Panc1 (cell line): ENCODE measurements around the gene MAPKAP1. TPM values are rescaled to one million over a fixed set of nuclear protein-coding genes. Genes with fewer than 3 reads are reported as not detected.

Experiments used
- ATAC-seq: fragments of 200-7000 bp; cut with Tn5 transposase; 2 replicates; pipeline ENCODE4 v1.9.1; 2020; ENCODE audit warnings: mild to moderate bottlenecking, moderate library complexity
- BruUV-seq: library from RNA; stranded (reverse); fragments of 400-500 nt; replicated peaks from 2 replicates; lab custom pipeline; 2021; lab: Mats Ljungman, UMichigan
- CTCF ChIA-PET: fragments of 300-600 bp; sonication (Branson Sonifier 250); formaldehyde crosslinking; loops from one replicate; lab custom pipeline; 2022; ENCODE audit warnings: antibody characterized with exemption; lab: Charles Lee
- POLR2A ChIA-PET: fragments of 300-600 bp; sonication (Branson Sonifier 250); formaldehyde crosslinking; loops from one replicate; lab custom pipeline; 2022; ENCODE audit warnings: antibody characterized with exemption; lab: Charles Lee
- DNase-seq: peaks from one replicate; pipeline ENCODE4 v3.0.0-alpha.2; 2010; ENCODE audit warnings: low read depth, low spot score
- H3K27ac ChIP-seq: 2 replicates; pipeline ENCODE4 v1.5.1; 2011; ENCODE audit warnings: mild to moderate bottlenecking, low read length, inconsistent platforms
- H3K27me3 ChIP-seq: fragments of 200-500 bp; sonication (Bioruptor generic); 2 replicates; pipeline ENCODE4 v1.6.0; 2014; ENCODE audit warnings: low read length, inconsistent platforms; ENCODE audit not compliant: control insufficient read depth, insufficient read depth
- H3K36me3 ChIP-seq: fragments of 200-500 bp; sonication (Bioruptor generic); 2 replicates; pipeline ENCODE4 v1.5.1; 2014; ENCODE audit warnings: inconsistent platforms, mild to moderate bottlenecking, low read length, moderate library complexity; ENCODE audit not compliant: control insufficient read depth, insufficient read depth
- H3K4me1 ChIP-seq: 2 replicates; pipeline ENCODE4 v1.5.1; 2011; ENCODE audit warnings: inconsistent platforms, mild to moderate bottlenecking, low read length, moderate library complexity; ENCODE audit not compliant: control insufficient read depth, insufficient read depth
- H3K4me3 ChIP-seq, 2 experiments: 2 replicates each; pipeline ENCODE4 v1.5.1; 2011 to 2012; ENCODE audit warnings: low read depth in 2 of 2, low read length in 2 of 2, mild to moderate bottlenecking in 2 of 2, inconsistent platforms in 1 of 2, moderate library complexity in 1 of 2
- H3K9me3 ChIP-seq: fragments of 200-500 bp; sonication (Bioruptor generic); 2 replicates; pipeline ENCODE4 v1.5.1; 2014; ENCODE audit warnings: low read depth, mild to moderate bottlenecking, inconsistent platforms, low read length, moderate library complexity; ENCODE audit not compliant: control insufficient read depth, insufficient read depth
- CTCF ChIP-seq: fragments of 450-650 bp; IDR thresholded peaks from 2 replicates; pipeline ENCODE4 v1.5.1; 2017; ENCODE audit warnings: mild to moderate bottlenecking
- POLR2AphosphoS5 ChIP-seq: IDR thresholded peaks from 2 replicates; pipeline ENCODE4 v1.6.1; 2012; ENCODE audit warnings: mild to moderate bottlenecking, low read depth, low read length, moderate library complexity
- REST ChIP-seq, 2 experiments: IDR thresholded peaks; 2 replicates each; pipeline ENCODE4 v1.6.1; 2011 to 2012; ENCODE audit warnings: low read depth in 2 of 2, control low read depth in 1 of 2, low read length in 1 of 2, mild to moderate bottlenecking in 1 of 2, moderate library complexity in 1 of 2; ENCODE audit not compliant: insufficient read depth in 1 of 2
- SIN3A ChIP-seq: IDR thresholded peaks from 2 replicates; pipeline ENCODE4 v1.6.1; 2012; ENCODE audit warnings: low read depth, mild to moderate bottlenecking, low read length, moderate library complexity, borderline replicate concordance; ENCODE audit not compliant: insufficient read depth
- TCF7L2 ChIP-seq: IDR thresholded peaks from 2 replicates; pipeline ENCODE4 v1.6.1; 2011; ENCODE audit warnings: mild to moderate bottlenecking, low read depth, low read length, inconsistent platforms
- in situ Hi-C: cut with HindIII; loops from 2 replicates; pipeline ENCODE4 v1.10.0; 2016; ENCODE audit warnings: low sequenced_read_pairs, low pct_unique_long_range_greater_than_20kb
- intact Hi-C: fragments of 100-400 bp; cut with micrococcal nuclease; formaldehyde crosslinking; loops from one replicate; pipeline ENCODE4 v1.10.0; 2022; ENCODE audit not compliant: unreplicated experiment
- total RNA-seq: library from RNA; stranded (reverse); gene quantifications from one replicate; pipeline ENCODE4 v1.2.1, GENCODE V29; 2021; ENCODE audit not compliant: unreplicated experiment

MAPKAP1 gene
- total RNA-seq, 1 experiment from 2014 or later: 72.7 TPM

GRCh38 chr9:125434986-125435775 is 271.8 kb downstream of the MAPKAP1 start:
- BruUV-seq: no TSS peak
- Histone ChIP-seq H3K4me1 (no peaks in the 10 kb centered on the region), H3K9me3 (no peaks in the 10 kb centered on the region), H3K4me3 (no peak overlapping the region), H3K36me3 (no peaks in the 10 kb centered on the region; the same call in 1 of the 2 replicates), H3K27ac (no peak overlapping the region), H3K27me3 (no peaks in the 10 kb centered on the region)
- intact Hi-C loops (no loop called here), in situ Hi-C loops (no loop called here)
- ChIA-PET CTCF (no interaction called here), POLR2A (no interaction called here)
- TF ChIP-seq SIN3A: no peak
- TF ChIP-seq REST (IDR thresholded peaks at IDR 0.05; ENCODE audit: insufficient read depth in 1 of 2, low read depth in 2 of 2, low read length in 1 of 2): no peak
- TF ChIP-seq TCF7L2: no peak
- no peak for TF ChIP-seq CTCF
- no peak for TF ChIP-seq POLR2AphosphoS5
- no peak for DNase-seq
- no peak for ATAC-seq

- H3K4me1 ChIP-seq: no peaks in the 10 kb centered on the region
- intact Hi-C loops: no loop called here
- POLR2A ChIA-PET: interaction anchor here (0.6 kb wide), 1 partner anchor 734 kb away, joined by 6 read pairs; no protein-coding TSS in a partner anchor
- no peaks in the 10 kb centered on the region; the same call in 1 of the 2 replicates for H3K36me3 ChIP-seq
- H3K4me3 ChIP-seq: no peak overlapping the region
- no peak for TF ChIP-seq POLR2AphosphoS5
- TF ChIP-seq REST (IDR thresholded peaks at IDR 0.05; ENCODE audit: insufficient read depth in 1 of 2, low read depth in 2 of 2, low read length in 1 of 2): no peak
- no peak for TF ChIP-seq SIN3A
- TF ChIP-seq CTCF: no peak
- no peak for TF ChIP-seq TCF7L2
- no peak overlapping the region for H3K27ac ChIP-seq
- CTCF ChIA-PET: interaction anchor here (0.6 to 0.7 kb wide), 2 partner anchors 91 to 1139 kb away, joined by 3 to 5 read pairs; no protein-coding TSS in a partner anchor
- no peaks in the 10 kb centered on the region for H3K27me3 ChIP-seq
- in situ Hi-C loops: no loop called here
- DNase-seq (no peak), ATAC-seq (no peak)
- BruUV-seq: no TSS peak
- H3K9me3 ChIP-seq: no peaks in the 10 kb centered on the region
Observed at GRCh38 chr9:125433461-125434011, 273.5 kb downstream of the MAPKAP1 start.
